T-helper 1 cell (primary cell): Measurements from ENCODE around the gene RPRD1A.
"Not testable (repeated sequence)": the region's sequence is repeated elsewhere in the genome, so short reads cannot be mapped to it uniquely, and the experiment has no call there.

Experiments
- DNase-seq, 5 donors: peaks; one replicate each; pipeline ENCODE4 v3.0.0-alpha.2; 2012 to 2020
- total RNA-seq, 4 donors: gene quantifications; one replicate each; lab custom pipeline; 2026; lab: John Stamatoyannopoulos, UW

RPRD1A gene
- 18.8 to 35.5 (median 28.2) reads per million in 4 donors for total RNA-seq

- peak; percentile 90 to 96 (median 93) for DNase-seq
These were observed at the start of gene RPRD1A for GRCh38 chr18:36067055-36067957. TSS of gene RPRD1A (minus strand) at chr18:36067559. CDS start at chr18:36067404, 155 bp downstream.

GRCh38 chr18:36116771-36117170 is 49.4 kb upstream of the RPRD1A start:
- DNase-seq: not testable (repeated sequence)

- DNase-seq: no peak
These were observed 47.4 kb upstream of the RPRD1A start for GRCh38 chr18:36114738-36115137.

- no peak for DNase-seq
These were observed 46.9 kb upstream of the RPRD1A start for GRCh38 chr18:36114251-36114650.

- DNase-seq: no peak
These were observed 44.9 kb upstream of the RPRD1A start for GRCh38 chr18:36112302-36112701.

- DNase-seq: no peak
These were observed 42.4 kb upstream of the RPRD1A start for GRCh38 chr18:36109737-36110136.

- DNase-seq: no peak
These were observed 41.2 kb upstream of the RPRD1A start for GRCh38 chr18:36108601-36109000.

- DNase-seq: no peak
These were observed 40.8 kb upstream of the RPRD1A start for GRCh38 chr18:36108196-36108595.

- DNase-seq: no peak
These were observed 40.1 kb upstream of the RPRD1A start for GRCh38 chr18:36107477-36107876.

- no peak for DNase-seq
These were observed 37.4 kb upstream of the RPRD1A start for GRCh38 chr18:36104749-36105148.

GRCh38 chr18:36101943-36102342 is 34.6 kb upstream of the RPRD1A start:
- DNase-seq: no peak

- DNase-seq: no peak
These were observed 32.0 kb upstream of the RPRD1A start for GRCh38 chr18:36099311-36099710.

- no peak for DNase-seq
These were observed 29.6 kb upstream of the RPRD1A start for GRCh38 chr18:36096955-36097354.

GRCh38 chr18:36095936-36096519 is 28.7 kb upstream of the RPRD1A start:
- DNase-seq: peak in 2 of 5 donors; percentile 6 to 41

GRCh38 chr18:36094431-36094830 is 27.1 kb upstream of the RPRD1A start:
- no peak for DNase-seq

GRCh38 chr18:36092116-36092515 is 24.8 kb upstream of the RPRD1A start:
- DNase-seq: not testable (repeated sequence)

GRCh38 chr18:36089001-36089400 is 21.6 kb upstream of the RPRD1A start:
- no peak for DNase-seq

- no peak for DNase-seq
These were observed 20.9 kb upstream of the RPRD1A start for GRCh38 chr18:36088256-36088655.

- DNase-seq: no peak
These were observed 18.8 kb upstream of the RPRD1A start for GRCh38 chr18:36086186-36086585.

GRCh38 chr18:36085195-36085594 is 17.8 kb upstream of the RPRD1A start:
- DNase-seq: no peak

- DNase-seq: no peak
These were observed 16.4 kb upstream of the RPRD1A start for GRCh38 chr18:36083729-36084128.

- DNase-seq: not testable (repeated sequence)
These were observed 13.8 kb upstream of the RPRD1A start for GRCh38 chr18:36081118-36081517.

- no peak for DNase-seq
These were observed 11.6 kb upstream of the RPRD1A start for GRCh38 chr18:36078751-36079529.
